C4-2B (cell line): ENCODE measurements around the gene AKR1C3.

ENCODE experiments used
- CTCF ChIP-seq: fragments of 450-650 bp; conservative IDR thresholded peaks from 2 replicates; pipeline ENCODE4 v1.5.1; 2017; ENCODE audit warnings: mild to moderate bottlenecking
- ZFX ChIP-seq: fragments of 450-650 bp; IDR thresholded peaks from 2 replicates; pipeline ENCODE4 v1.6.1; 2017

DNA sequence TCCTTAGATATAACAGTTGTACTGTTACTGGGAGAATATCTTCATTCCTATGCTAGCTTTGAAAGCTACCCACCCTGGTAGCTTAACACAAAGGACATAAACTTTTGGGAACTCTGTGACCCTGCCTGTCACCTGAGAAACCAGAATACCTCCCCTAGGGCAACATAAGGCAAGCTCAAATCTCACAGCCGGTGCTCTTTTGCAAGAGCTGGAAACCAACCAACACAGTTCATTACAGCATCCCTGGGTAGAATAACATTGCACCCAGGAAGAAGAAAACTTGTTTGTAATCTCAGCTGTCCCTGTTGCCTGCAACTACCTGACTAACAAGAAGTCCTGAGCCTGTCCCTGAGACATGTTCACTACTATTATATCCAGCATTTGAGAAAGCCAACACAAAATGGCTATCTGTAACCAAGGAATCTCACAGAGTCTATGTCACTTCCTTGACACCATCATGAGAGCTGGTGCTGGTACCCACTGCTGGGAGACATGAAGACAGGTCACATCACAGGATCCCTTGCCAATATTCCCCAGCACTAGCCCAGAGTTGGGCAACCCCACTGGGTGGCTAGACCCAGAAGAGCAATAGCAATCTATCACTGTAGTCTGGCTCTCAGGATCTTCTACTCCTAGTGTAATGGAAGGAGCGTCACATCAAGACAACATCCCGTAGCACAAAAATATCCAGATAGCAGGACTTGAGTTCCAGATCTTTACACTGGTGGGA, 31.3 kb downstream of the AKR1C3 start:
- TF ChIP-seq CTCF (no peak), ZFX (no peak)
